ENCODE measurements around the gene LIX1. TPM values are rescaled to one million over a fixed set of nuclear protein-coding genes. Genes with fewer than 3 reads are reported as not detected.
"Not testable (repeated sequence)": the region's sequence is repeated elsewhere in the genome, so short reads cannot be mapped to it uniquely, and the experiment has no call there.

Gene LIX1
- total RNA-seq, 2 donors from 2014 or later: 0.97 to 1.0 TPM

DNA sequence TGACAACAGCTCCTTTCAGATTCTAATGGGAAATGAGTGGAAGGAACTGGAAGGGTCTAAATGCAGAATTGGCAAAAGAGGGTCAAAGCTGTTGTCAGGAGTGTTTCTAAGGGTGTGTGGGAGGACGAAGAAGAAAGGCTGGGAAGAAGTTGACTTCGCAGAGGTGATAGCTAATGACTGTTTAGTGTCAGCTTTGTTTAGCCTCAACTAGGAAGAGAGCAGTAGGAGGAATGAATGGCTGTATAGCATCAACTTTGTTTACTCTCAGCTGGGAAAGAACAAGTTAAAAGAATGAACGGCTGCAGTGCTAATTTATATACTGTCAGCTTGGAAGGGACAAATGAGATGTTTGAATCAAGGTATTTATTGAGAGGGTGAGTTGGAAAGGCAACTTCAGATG, 5.9 kb upstream of the LIX1 start:
- TF ChIP-seq, protein P1, sequence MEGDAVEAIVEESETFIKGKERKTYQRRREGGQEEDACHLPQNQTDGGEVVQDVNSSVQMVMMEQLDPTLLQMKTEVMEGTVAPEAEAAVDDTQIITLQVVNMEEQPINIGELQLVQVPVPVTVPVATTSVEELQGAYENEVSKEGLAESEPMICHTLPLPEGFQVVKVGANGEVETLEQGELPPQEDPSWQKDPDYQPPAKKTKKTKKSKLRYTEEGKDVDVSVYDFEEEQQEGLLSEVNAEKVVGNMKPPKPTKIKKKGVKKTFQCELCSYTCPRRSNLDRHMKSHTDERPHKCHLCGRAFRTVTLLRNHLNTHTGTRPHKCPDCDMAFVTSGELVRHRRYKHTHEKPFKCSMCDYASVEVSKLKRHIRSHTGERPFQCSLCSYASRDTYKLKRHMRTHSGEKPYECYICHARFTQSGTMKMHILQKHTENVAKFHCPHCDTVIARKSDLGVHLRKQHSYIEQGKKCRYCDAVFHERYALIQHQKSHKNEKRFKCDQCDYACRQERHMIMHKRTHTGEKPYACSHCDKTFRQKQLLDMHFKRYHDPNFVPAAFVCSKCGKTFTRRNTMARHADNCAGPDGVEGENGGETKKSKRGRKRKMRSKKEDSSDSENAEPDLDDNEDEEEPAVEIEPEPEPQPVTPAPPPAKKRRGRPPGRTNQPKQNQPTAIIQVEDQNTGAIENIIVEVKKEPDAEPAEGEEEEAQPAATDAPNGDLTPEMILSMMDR (IDR thresholded peaks at IDR 0.05): no peak
- no peak for TF ChIP-seq POLR2A (IDR thresholded peaks at IDR 0.05)
- no peaks in the 10 kb centered on the region for H3K9me3 ChIP-seq
- intact Hi-C loops (cut with DNase I): no loop called here
- no peaks in the 10 kb centered on the region for H3K27me3 ChIP-seq (replicated peaks; ENCODE audit: insufficient read depth)
- DNase-seq (ENCODE audit: low spot score): no peak
- H3K27ac ChIP-seq: no peak overlapping the region
- no peaks in the 10 kb centered on the region for H3K36me3 ChIP-seq
- WGBS: 44% methylated on average over 3 of the region's 3 CpGs
- no peak overlapping the region for H3K4me3 ChIP-seq
- H3K4me1 ChIP-seq (replicated peaks): no peaks in the 10 kb centered on the region

DNA sequence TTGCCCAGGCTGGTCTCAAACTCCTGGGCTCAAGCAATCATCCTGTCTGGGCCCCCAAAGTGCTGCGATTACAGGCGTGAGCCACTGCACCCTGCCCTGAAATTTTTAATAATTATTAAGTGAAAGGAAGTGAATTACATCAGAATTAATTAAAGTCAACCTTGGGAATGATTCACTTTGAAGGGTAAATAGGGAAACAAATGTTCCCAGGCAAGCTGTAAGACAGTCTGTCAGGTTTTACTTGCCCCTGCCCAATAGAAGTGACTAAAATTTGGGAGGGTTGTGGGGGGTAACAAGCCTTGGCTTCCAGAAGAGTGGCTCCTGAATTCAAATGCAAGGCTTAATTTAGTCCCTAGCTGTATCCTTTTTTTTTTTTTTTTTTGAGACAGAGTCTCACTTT, 1.3 kb upstream of the LIX1 start:
- DNase-seq (ENCODE audit: low spot score): no peak
- TF ChIP-seq POLR2A (IDR thresholded peaks at IDR 0.05) (no peak), POLR2AphosphoS5 (IDR thresholded peaks at IDR 0.05) (no peak)
- TF ChIP-seq, protein P1 (IDR thresholded peaks at IDR 0.05): no peak
- intact Hi-C loops (cut with DNase I): no loop called here

GRCh38 chr5:97141539-97141938, 872 bp downstream of the LIX1 start:
- Histone ChIP-seq H3K4me3 (no peak overlapping the region), H3K36me3 (no peaks in the 10 kb centered on the region), H3K9me3 (no peaks in the 10 kb centered on the region), H3K4me1 (replicated peaks) (no peaks in the 10 kb centered on the region), H3K27me3 (replicated peaks; ENCODE audit: insufficient read depth) (no peaks in the 10 kb centered on the region), H3K27ac (no peak overlapping the region)
- WGBS: 33% methylated on average over 2 of the region's 2 CpGs
- no peak for DNase-seq (ENCODE audit: low spot score)
- intact Hi-C loops (cut with DNase I): no loop called here
- no peak for TF ChIP-seq POLR2A (IDR thresholded peaks at IDR 0.05)
- TF ChIP-seq, protein P1 (IDR thresholded peaks at IDR 0.05): no peak
- no peak for TF ChIP-seq POLR2AphosphoS5 (IDR thresholded peaks at IDR 0.05)

More for the DNA sequence above, 1.3 kb upstream of the LIX1 start:
- WGBS: 92% methylated on average over 2 of the region's 2 CpGs
- H3K4me3 ChIP-seq: no peak overlapping the region
- no peaks in the 10 kb centered on the region for H3K36me3 ChIP-seq
- no peaks in the 10 kb centered on the region for H3K9me3 ChIP-seq
- no peak overlapping the region for H3K27ac ChIP-seq
- H3K27me3 ChIP-seq (replicated peaks; ENCODE audit: insufficient read depth): no peaks in the 10 kb centered on the region
- no peaks in the 10 kb centered on the region for H3K4me1 ChIP-seq (replicated peaks)

DNA sequence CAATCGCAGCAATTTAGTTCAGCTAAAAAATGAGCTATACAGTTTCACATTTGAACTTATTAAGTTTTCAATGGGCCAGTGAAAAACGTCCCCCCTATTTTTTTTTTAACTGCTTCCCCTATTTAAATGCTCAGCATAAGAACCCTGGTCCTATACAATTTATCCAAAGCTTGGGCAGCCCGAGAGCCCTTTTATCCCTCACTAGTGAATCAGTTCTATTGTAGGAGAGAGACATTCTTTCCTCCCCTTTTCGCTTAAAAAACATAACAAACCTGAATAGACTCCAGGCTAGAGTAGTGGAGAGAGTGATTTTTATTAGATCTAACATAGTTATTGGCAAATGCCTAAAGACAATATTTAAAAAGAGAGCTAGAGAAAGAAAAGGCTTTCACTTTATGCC, 1.4 kb downstream of the LIX1 start:
- H3K9me3 ChIP-seq: no peaks in the 10 kb centered on the region
- no peak overlapping the region for H3K4me3 ChIP-seq
- H3K4me1 ChIP-seq (replicated peaks): no peaks in the 10 kb centered on the region
- no peak for DNase-seq (ENCODE audit: low spot score)
- intact Hi-C loops (cut with DNase I): no loop called here
- TF ChIP-seq, protein P1 (IDR thresholded peaks at IDR 0.05): no peak
- TF ChIP-seq POLR2A (IDR thresholded peaks at IDR 0.05) (no peak), POLR2AphosphoS5 (IDR thresholded peaks at IDR 0.05) (no peak)
- no peaks in the 10 kb centered on the region for H3K27me3 ChIP-seq (replicated peaks; ENCODE audit: insufficient read depth)
- no peak overlapping the region for H3K27ac ChIP-seq
- no peaks in the 10 kb centered on the region for H3K36me3 ChIP-seq
- WGBS: 30% methylated on average over 4 of the region's 4 CpGs

DNA sequence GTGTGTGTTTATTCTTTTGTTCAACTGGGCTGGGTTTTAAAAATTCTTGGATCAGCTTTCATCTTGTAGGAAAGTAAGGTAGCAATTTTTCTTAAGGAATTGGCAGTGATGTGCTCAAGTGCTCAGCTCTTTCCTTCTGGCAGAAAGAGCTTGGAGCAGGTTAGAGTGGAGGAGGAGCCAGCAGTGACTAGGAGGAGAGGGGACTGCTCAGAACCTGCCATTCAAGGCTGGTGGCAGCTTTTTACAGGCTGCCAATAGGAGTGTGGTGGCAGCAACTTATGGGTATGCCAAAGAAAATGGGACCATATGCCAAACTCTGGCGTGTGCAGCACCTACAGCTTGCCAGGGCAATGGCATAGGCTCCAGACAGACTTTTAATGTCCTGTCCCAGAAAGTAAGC, 2.2 kb downstream of the LIX1 start:
- H3K4me1 ChIP-seq (replicated peaks); H3K36me3 ChIP-seq; H3K9me3 ChIP-seq; H3K4me3 ChIP-seq; intact Hi-C loops (cut with DNase I); H3K27ac ChIP-seq; H3K27me3 ChIP-seq (replicated peaks; ENCODE audit: insufficient read depth): not testable (repeated sequence)
- TF ChIP-seq POLR2AphosphoS5 (IDR thresholded peaks at IDR 0.05): peak; percentile 40
- WGBS: 11% methylated on average over 1 of the region's 1 CpG
- DNase-seq (ENCODE audit: low spot score): peak; percentile 48

Data from prostate gland (tissue), 2 donors.